HG03097 (cell line): Measurements from ENCODE around the gene TAF10.

Experiments
- ATAC-seq: cut with Tn5 transposase; IDR thresholded peaks from one replicate; pipeline ENCODE4 v1.9.1; 2021; ENCODE audit not compliant: unreplicated experiment, low FRiP score

The TAF10 gene

GRCh38 chr11:6609502-6610015, 2.5 kb downstream of the TAF10 start:
- ATAC-seq: no peak

GRCh38 chr11:6608726-6609501, 3.1 kb downstream of the TAF10 start:
- ATAC-seq: no peak

GRCh38 chr11:6608011-6608410, 4.0 kb downstream of the TAF10 start:
- ATAC-seq: no peak

GRCh38 chr11:6607190-6607795, 4.7 kb downstream of the TAF10 start:
- ATAC-seq: no peak

GRCh38 chr11:6606471-6607189, 5.4 kb downstream of the TAF10 start:
- peak; percentile 48 for ATAC-seq

- ATAC-seq: no peak
These were observed 7.2 kb downstream of the TAF10 start for GRCh38 chr11:6604790-6605189.

GRCh38 chr11:6604081-6604626, 7.9 kb downstream of the TAF10 start:
- peak; percentile 27 for ATAC-seq

- ATAC-seq: peak; percentile 60
These were observed 8.5 kb downstream of the TAF10 start, which contains the start of the genes ILK and RRP8 for GRCh38 chr11:6603287-6604080. Gene ILK (plus strand): TSS chr11:6603774. CDS start chr11:6604272, 498 bp downstream. Gene RRP8 (minus strand): TSS chr11:6603616. CDS start chr11:6603502, 114 bp downstream.

- ATAC-seq: no peak
These were observed 9.7 kb downstream of the TAF10 start for GRCh38 chr11:6602096-6602940.

GRCh38 chr11:6601041-6601461, 11.0 kb downstream of the TAF10 start:
- ATAC-seq: no peak

- ATAC-seq: no peak
These were observed 12.1 kb downstream of the TAF10 start for GRCh38 chr11:6599881-6600390.

GRCh38 chr11:6599449-6599848, 12.6 kb downstream of the TAF10 start:
- ATAC-seq: no peak

GRCh38 chr11:6598555-6598954, 13.5 kb downstream of the TAF10 start:
- ATAC-seq: no peak

GRCh38 chr11:6596239-6596877, 15.7 kb downstream of the TAF10 start:
- no peak for ATAC-seq

GRCh38 chr11:6594142-6594768, 17.8 kb downstream of the TAF10 start:
- ATAC-seq: no peak

GRCh38 chr11:6588018-6588417, 24.0 kb downstream of the TAF10 start:
- ATAC-seq: no peak

- no peak for ATAC-seq
These were observed 24.6 kb downstream of the TAF10 start for GRCh38 chr11:6587360-6587953.
